ENCODE measurements around the gene RFC5. TPM values are rescaled to one million over a fixed set of nuclear protein-coding genes. Genes with fewer than 3 reads are reported as not detected.
A peak's percentile ranks its signal among the peaks of the same experiment; 100 is the strongest.

The RFC5 gene
- total RNA-seq, 1 experiment from 2014 or later: 34.7 TPM

- POLR2A ChIA-PET (ENCODE audit: unreplicated experiment): no interaction called here
Observed at GRCh38 chr12:118013283-118013682, 3.2 kb upstream of the RFC5 start.

GRCh38 chr12:118015306-118015705, 1.2 kb upstream of the RFC5 start:
- POLR2A ChIA-PET (ENCODE audit: unreplicated experiment): no interaction called here
- peaks cover 24% of the 10 kb centered on the region for H3K79me2 ChIP-seq (ENCODE audit: low read depth)
- H3K36me3 ChIP-seq (ENCODE audit: low read depth): peaks cover 4% of the 10 kb centered on the region; the same call in 1 of the 2 replicates
- H3K4me2 ChIP-seq: no peak overlapping the region
- no peaks in the 10 kb centered on the region for H3K9me3 ChIP-seq (ENCODE audit: insufficient read depth, low read depth)
- H3F3A ChIP-seq (ENCODE audit: insufficient read depth, low read depth): no peaks in the 10 kb centered on the region
- BruUV-seq (replicated peaks): no TSS peak
- CTCF ChIA-PET: no interaction called here
- H2AFZ ChIP-seq: no peak overlapping the region
- H3K4me1 ChIP-seq (replicated peaks; ENCODE audit: insufficient read depth): peaks cover 16% of the 10 kb centered on the region
- DNase-seq: no peak
- no peaks in the 10 kb centered on the region for H3K27me3 ChIP-seq (ENCODE audit: insufficient read depth, low read depth)
- H3K27ac ChIP-seq: no peak overlapping the region
- H4K20me1 ChIP-seq (ENCODE audit: insufficient read depth): no peaks in the 10 kb centered on the region
- H3K4me3 ChIP-seq: no peak overlapping the region
- intact Hi-C loops (cut with micrococcal nuclease; ENCODE audit: unreplicated experiment): no loop called here
- H3K9me2 ChIP-seq (ENCODE audit: insufficient read depth): no peaks in the 10 kb centered on the region
- no peak for TF ChIP-seq CTCF (conservative IDR thresholded peaks at IDR 0.05)
- no peak for TF ChIP-seq EZH2 (IDR thresholded peaks at IDR 0.05; ENCODE audit: low read depth)

More at GRCh38 chr12:118013283-118013682, 3.2 kb upstream of the RFC5 start:
- no TSS peak for BruUV-seq (replicated peaks)
- Histone ChIP-seq H3K79me2 (ENCODE audit: low read depth) (peaks cover 16% of the 10 kb centered on the region), H2AFZ (no peak overlapping the region), H3K4me1 (replicated peaks; ENCODE audit: insufficient read depth) (peaks cover 16% of the 10 kb centered on the region), H3K36me3 (ENCODE audit: low read depth) (no peaks in the 10 kb centered on the region), H3K4me2 (no peak overlapping the region), H3K4me3 (no peak overlapping the region), H4K20me1 (ENCODE audit: insufficient read depth) (no peaks in the 10 kb centered on the region), H3K27ac (no peak overlapping the region), H3F3A (ENCODE audit: insufficient read depth, low read depth) (no peaks in the 10 kb centered on the region), H3K27me3 (ENCODE audit: insufficient read depth, low read depth) (no peaks in the 10 kb centered on the region), H3K9me3 (ENCODE audit: insufficient read depth, low read depth) (no peaks in the 10 kb centered on the region), H3K9me2 (ENCODE audit: insufficient read depth) (no peaks in the 10 kb centered on the region)
- DNase-seq: no peak
- TF ChIP-seq EZH2 (IDR thresholded peaks at IDR 0.05; ENCODE audit: low read depth) (no peak), CTCF (conservative IDR thresholded peaks at IDR 0.05) (no peak)
- intact Hi-C loops (cut with micrococcal nuclease; ENCODE audit: unreplicated experiment): no loop called here
- CTCF ChIA-PET: no interaction called here

GRCh38 chr12:118015944-118016343, 559 bp upstream of the RFC5 start:
- Histone ChIP-seq H3K27me3 (ENCODE audit: insufficient read depth, low read depth) (no peaks in the 10 kb centered on the region), H3K4me3 (peak overlapping the region; percentile 89; the same call in 1 of the 2 replicates), H3K4me1 (replicated peaks; ENCODE audit: insufficient read depth) (peaks cover 16% of the 10 kb centered on the region), H3F3A (ENCODE audit: insufficient read depth, low read depth) (no peaks in the 10 kb centered on the region), H2AFZ (peak overlapping the region; percentile 99; the same call in 1 of the 2 replicates), H4K20me1 (ENCODE audit: insufficient read depth) (no peaks in the 10 kb centered on the region), H3K9me2 (ENCODE audit: insufficient read depth) (no peaks in the 10 kb centered on the region), H3K79me2 (ENCODE audit: low read depth) (peaks cover 24% of the 10 kb centered on the region), H3K9me3 (ENCODE audit: insufficient read depth, low read depth) (no peaks in the 10 kb centered on the region), H3K27ac (no peak overlapping the region), H3K36me3 (ENCODE audit: low read depth) (peaks cover 4% of the 10 kb centered on the region; the same call in 1 of the 2 replicates), H3K4me2 (peak overlapping the region; percentile 96)
- CTCF ChIA-PET: interaction anchor here (0.8 kb wide), 1 partner anchor 297 kb away, joined by 15 read pairs; no protein-coding TSS in a partner anchor
- TF ChIP-seq CTCF (conservative IDR thresholded peaks at IDR 0.05): no peak
- no peak for TF ChIP-seq EZH2 (IDR thresholded peaks at IDR 0.05; ENCODE audit: low read depth)
- POLR2A ChIA-PET (ENCODE audit: unreplicated experiment): interaction anchor here (0.7 to 0.8 kb wide), 3 partner anchors 138 to 1196 kb away, joined by 11 to 51 read pairs (median 29); no protein-coding TSS in a partner anchor
- BruUV-seq (replicated peaks): no TSS peak
- intact Hi-C loops (cut with micrococcal nuclease; ENCODE audit: unreplicated experiment): loop anchor here (1.0 to 2.0 kb wide), 3 partner anchors 19 to 47 kb away; no protein-coding TSS in a partner anchor
- no peak for DNase-seq
